WTC11 (cell line): Measurements from ENCODE around the gene NEDD4L.

Experiments used
- CTCF ChIP-seq: fragments of 200-600 bp; IDR thresholded peaks from 2 replicates; pipeline ENCODE4 v1.8.0; 2022; ENCODE audit warnings: antibody characterized with exemption
- E2F5 ChIP-seq: sonication (generic); formaldehyde crosslinking; IDR thresholded peaks from 2 replicates; pipeline ENCODE4 v1.8.1; 2022; ENCODE audit warnings: mild to moderate bottlenecking, moderate library complexity, missing genetic modification reagents
- ELF4 ChIP-seq: sonication (generic); formaldehyde crosslinking; IDR thresholded peaks from 2 replicates; pipeline ENCODE4 v1.8.1; 2022; ENCODE audit warnings: low read depth, mild to moderate bottlenecking, moderate library complexity, missing genetic modification reagents
- PREB ChIP-seq: sonication (generic); formaldehyde crosslinking; IDR thresholded peaks from 2 replicates; pipeline ENCODE4 v1.8.1; 2022; ENCODE audit warnings: mild to moderate bottlenecking, missing genetic modification reagents, moderate library complexity, borderline replicate concordance
- RELA ChIP-seq: sonication (generic); formaldehyde crosslinking; IDR thresholded peaks from 2 replicates; pipeline ENCODE4 v1.8.1; 2022; ENCODE audit warnings: missing genetic modification reagents, mild to moderate bottlenecking, borderline replicate concordance
- USF1 ChIP-seq: sonication (generic); formaldehyde crosslinking; IDR thresholded peaks from 2 replicates; pipeline ENCODE4 v1.8.0; 2022; ENCODE audit warnings: mild to moderate bottlenecking, missing genetic modification reagents

GRCh38 chr18:58118536-58118935 is 74.5 kb downstream of the NEDD4L start:
- TF ChIP-seq E2F5, result no peak
- no peak for TF ChIP-seq CTCF
- no peak for TF ChIP-seq ELF4 (CRISPR knock-in tag)
- no peak for TF ChIP-seq PREB (CRISPR knock-in tag)
- no peak for TF ChIP-seq USF1
- no peak for TF ChIP-seq RELA (CRISPR knock-in tag)
